Activated CD4-positive, alpha-beta T cell treated with anti-CD3 and anti-CD28 coated beads, Interleukin-2, amount 10 ng/mL, durations not matched to agents 24 days and 14 days (primary cell): Measurements from ENCODE around the gene YWHAG. TPM values are rescaled to one million over a fixed set of nuclear protein-coding genes. Genes with fewer than 3 reads are reported as not detected.
"Not testable (repeated sequence)": the region's sequence is repeated elsewhere in the genome, so short reads cannot be mapped to it uniquely, and the experiment has no call there.

Source experiments
- DNase-seq: peaks from one replicate; pipeline ENCODE4 v3.0.0; 2022
- H3K27ac Mint-ChIP-seq: one replicate; pipeline ENCODE4 v1.8.0; 2022; ENCODE audit warnings: mild to moderate bottlenecking, mixed read lengths
- H3K27me3 Mint-ChIP-seq: one replicate; pipeline ENCODE4 v1.8.0; 2022; ENCODE audit warnings: mixed read lengths
- H3K36me3 Mint-ChIP-seq: one replicate; pipeline ENCODE4 v1.8.0; 2022; ENCODE audit warnings: low read depth, mild to moderate bottlenecking, mixed read lengths
- H3K4me1 Mint-ChIP-seq: one replicate; pipeline ENCODE4 v1.8.0; 2021; ENCODE audit warnings: mixed read lengths
- H3K4me3 Mint-ChIP-seq: one replicate; pipeline ENCODE4 v1.8.0; 2022; ENCODE audit warnings: mild to moderate bottlenecking, moderate library complexity, mixed read lengths
- H3K9me3 Mint-ChIP-seq: one replicate; pipeline ENCODE4 v1.8.0; 2021; ENCODE audit warnings: mixed read lengths
- intact Hi-C: fragments of 100-400 bp; cut with micrococcal nuclease; formaldehyde crosslinking; loops from one replicate; pipeline ENCODE4 v1.15.1; 2023
- total RNA-seq: library from RNA; stranded (reverse); gene quantifications from 2 replicates; pipeline ENCODE4 v1.2.3, GENCODE V29; 2022

The YWHAG gene
- total RNA-seq, 1 donor from 2014 or later, result 183 TPM

DNA sequence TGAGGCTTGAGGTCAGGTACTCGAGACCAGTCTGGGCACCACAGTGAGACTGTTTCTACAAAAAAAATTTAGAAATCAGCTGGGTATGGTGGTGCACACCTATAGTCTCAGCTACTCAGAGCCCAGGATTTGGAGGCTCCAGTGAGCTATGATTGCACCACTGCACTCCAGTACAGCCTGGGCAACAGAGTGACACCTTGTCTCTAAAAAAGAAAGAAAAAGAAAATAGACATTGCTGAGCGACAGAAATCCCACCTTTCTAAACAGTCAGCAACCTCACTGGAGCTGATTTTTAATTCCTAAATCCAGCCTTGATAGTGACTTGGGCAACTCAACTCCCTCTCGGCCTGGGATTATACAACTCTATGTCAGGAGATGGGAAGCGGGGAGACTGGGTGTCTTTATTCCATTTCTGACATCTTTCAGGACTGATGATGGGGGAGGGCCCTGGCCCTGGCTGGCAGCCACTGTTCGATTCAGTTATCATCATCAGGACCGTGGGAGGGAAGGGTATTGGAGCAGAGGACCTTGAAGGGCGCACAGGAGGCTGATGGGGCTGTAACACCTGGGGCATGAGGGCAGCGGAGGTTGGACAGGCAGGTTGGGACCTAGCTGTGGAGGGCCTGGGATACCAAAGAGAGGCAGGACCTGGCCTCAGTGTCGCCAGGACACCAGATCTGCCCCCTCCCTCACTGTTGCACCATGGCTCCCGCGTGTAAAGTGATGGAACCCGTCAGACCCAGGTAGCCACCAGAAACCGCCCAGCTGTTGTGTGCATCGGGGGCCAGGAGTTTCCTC lies 41.6 kb downstream of the YWHAG start:
- peaks cover 8% of the 10 kb centered on the region for H3K36me3 Mint-ChIP-seq
- peak overlapping the region; percentile 100 for H3K27ac Mint-ChIP-seq
- peak; percentile 68 for DNase-seq
- intact Hi-C loops, result loop anchor here (5.0 kb wide), 1 partner anchor 270 kb away; the partner anchor contains the start of genes MDH2 and STYXL1
- peak overlapping the region; percentile 93 for H3K4me3 Mint-ChIP-seq
- no peaks in the 10 kb centered on the region for H3K9me3 Mint-ChIP-seq
- H3K27me3 Mint-ChIP-seq, result no peaks in the 10 kb centered on the region
- H3K4me1 Mint-ChIP-seq, result peaks cover 27% of the 10 kb centered on the region

DNA sequence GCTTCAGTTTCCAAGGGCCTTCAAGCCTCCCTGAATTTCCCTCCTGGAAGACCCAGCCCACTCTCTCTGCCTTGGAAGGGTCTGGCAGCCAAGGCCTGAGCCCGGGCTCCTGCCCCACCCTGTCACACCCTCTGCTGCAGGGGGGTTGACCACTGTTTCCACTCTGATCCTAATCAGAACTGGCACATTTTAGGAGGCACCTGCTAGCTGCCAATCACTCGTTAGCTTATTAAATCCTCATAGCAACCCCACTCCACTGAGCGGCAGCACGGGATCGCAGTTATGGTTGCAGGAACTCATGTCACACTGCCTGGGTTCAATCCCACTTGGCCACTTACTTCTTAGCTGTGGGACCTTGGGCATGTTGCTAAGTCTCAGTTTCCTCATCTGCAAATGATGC lies 43.4 kb downstream of the YWHAG start:
- peaks cover 27% of the 10 kb centered on the region for H3K4me1 Mint-ChIP-seq
- no peak overlapping the region for H3K4me3 Mint-ChIP-seq
- H3K27me3 Mint-ChIP-seq, result no peaks in the 10 kb centered on the region
- H3K9me3 Mint-ChIP-seq, result no peaks in the 10 kb centered on the region
- H3K27ac Mint-ChIP-seq, result no peak overlapping the region
- intact Hi-C loops, result loop anchor here (2.0 to 5.0 kb wide), 2 partner anchors 51 to 268 kb away; partner anchors contain the start of genes MDH2 and STYXL1
- DNase-seq, result peak; percentile 65
- peaks cover 2% of the 10 kb centered on the region for H3K36me3 Mint-ChIP-seq

DNA sequence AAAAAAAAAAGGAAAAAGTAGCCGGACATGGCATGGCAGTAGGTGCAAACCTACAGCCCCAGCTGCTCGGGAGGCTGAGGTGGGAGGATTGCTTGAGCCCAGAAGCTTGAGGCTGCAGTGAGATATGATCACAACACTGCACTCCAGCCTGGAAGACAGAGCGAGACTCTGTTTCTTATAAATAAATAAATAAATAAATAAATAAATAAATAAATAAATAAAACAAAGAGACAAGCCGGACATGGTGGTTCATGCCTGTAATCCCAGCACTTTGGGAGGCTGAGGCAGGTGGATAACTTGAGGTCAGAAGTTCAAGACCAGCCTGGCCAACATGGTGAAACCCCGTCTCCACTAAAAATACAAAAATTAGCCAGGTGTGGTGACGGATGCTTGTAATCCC lies 44.1 kb downstream of the YWHAG start:
- H3K36me3 Mint-ChIP-seq, H3K27me3 Mint-ChIP-seq, H3K4me3 Mint-ChIP-seq, DNase-seq, H3K27ac Mint-ChIP-seq, H3K9me3 Mint-ChIP-seq: not testable (repeated sequence)
- intact Hi-C loops, result loop anchor here (1.0 to 5.0 kb wide), 6 partner anchors 11 to 447 kb away; partner anchors contain the start of genes MDH2 and STYXL1
- H3K4me1 Mint-ChIP-seq, result peaks cover 24% of the 10 kb centered on the region

DNA sequence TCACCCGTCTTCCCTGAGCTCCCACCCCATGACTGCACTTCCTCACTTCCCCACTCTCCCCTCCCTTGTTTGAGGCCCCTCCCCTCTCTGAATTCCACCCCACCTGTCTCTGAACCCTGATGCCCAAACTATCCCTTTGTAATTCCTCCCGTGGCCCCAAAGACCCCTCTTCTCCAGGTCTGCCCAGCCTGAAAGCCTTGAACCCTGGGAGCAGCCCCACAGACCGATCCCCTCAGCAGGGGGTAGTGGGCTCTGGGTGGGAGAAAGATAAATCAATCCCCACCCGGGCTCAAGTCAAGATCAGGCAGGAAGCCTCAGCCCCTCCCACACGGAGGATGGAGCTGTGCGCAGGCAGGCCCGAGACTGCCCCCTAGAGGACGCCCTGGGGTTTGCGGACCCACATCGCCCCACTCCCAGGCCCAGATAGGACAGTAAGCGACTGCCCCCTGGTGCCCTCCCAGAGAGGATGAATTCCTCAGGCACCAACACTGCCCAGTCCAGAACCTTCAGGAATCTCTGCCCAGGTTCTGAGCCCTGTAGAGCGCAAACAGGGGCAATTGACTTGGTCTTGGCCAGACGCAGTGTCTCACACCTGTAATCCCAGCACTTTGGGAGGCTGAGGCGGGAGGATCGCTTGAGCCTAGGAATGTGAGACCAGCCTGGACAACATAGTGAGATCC lies 44.6 kb downstream of the YWHAG start:
- Mint-ChIP-seq H3K27me3 (no peaks in the 10 kb centered on the region), H3K36me3 (peaks cover 2% of the 10 kb centered on the region), H3K4me3 (peak overlapping the region; percentile 68), H3K9me3 (no peaks in the 10 kb centered on the region), H3K27ac (peak overlapping the region; percentile 85), H3K4me1 (peaks cover 20% of the 10 kb centered on the region)
- DNase-seq, result peak; percentile 98
- intact Hi-C loops, result loop anchor here (1.0 to 5.0 kb wide), 5 partner anchors 11 to 447 kb away; no protein-coding TSS in a partner anchor

DNA sequence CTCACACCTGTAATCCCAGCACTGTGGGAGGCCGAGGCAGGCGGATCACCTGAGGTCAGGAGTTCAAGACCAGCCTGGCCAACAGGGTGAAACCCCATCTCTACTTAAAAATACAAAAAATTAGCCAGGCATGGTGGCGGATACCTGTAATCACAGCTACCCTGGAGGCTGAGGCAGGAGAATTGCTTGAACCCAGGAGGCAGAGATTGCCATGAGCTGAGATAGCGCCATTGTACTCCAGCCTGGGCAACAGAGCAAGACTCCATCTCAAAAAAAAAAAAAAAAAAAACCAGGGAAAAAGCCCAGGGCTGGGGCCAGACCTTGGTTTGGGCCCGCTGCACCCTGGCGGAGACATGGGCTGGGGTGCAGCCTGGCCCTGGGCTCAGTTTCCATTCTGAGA lies 47.0 kb downstream of the YWHAG start:
- not testable (repeated sequence) for H3K9me3 Mint-ChIP-seq, H3K4me1 Mint-ChIP-seq, H3K36me3 Mint-ChIP-seq, H3K27me3 Mint-ChIP-seq, H3K4me3 Mint-ChIP-seq, DNase-seq, H3K27ac Mint-ChIP-seq
- intact Hi-C loops, result loop anchor here (5.0 kb wide), 1 partner anchor 445 kb away; no protein-coding TSS in a partner anchor

DNA sequence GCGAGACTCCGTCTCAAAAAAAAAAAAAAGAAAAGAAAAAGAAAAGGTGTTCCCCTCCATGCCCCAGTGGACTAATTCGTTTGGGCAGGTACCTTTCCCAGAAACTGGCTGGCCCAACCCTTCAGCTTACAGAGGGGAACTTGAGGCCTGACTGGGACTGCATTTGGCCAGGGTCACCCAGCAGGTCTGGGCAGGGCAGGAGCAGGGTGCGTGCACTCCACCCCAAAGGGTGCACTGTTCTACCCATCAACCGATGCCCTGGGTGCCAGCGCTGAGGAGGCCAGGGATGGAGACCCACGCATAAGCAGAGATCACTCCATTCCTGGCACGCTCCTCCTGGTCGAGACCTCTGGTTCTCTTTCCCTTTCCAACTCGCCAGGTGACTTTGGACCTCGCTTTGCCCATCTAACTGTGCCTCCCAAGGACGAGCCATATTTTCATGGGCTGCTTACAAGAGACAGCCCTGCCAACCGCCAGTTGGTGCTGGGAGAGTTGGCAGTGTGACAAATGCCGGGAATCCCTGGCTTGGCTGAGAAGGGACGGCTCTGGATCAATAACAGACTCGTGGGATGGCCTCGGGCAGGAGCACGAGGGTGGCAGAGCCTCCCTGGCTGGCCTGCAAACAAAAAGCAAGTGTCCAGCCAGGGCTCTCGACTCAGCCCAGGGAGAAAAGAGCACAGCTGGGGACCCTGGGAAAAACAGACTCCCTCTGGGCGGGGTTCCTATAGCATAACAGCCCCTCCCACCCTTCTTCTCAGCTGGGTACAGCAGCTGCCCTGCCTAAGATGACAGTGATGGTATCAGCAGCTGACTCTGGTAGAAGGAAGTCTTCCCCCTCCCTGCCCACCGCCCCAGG lies 48.5 kb downstream of the YWHAG start:
- Mint-ChIP-seq H3K4me1 (peaks cover 4% of the 10 kb centered on the region), H3K27me3 (no peaks in the 10 kb centered on the region), H3K36me3 (no peaks in the 10 kb centered on the region), H3K27ac (no peak overlapping the region), H3K4me3 (no peak overlapping the region), H3K9me3 (no peaks in the 10 kb centered on the region)
- DNase-seq, result no peak
- intact Hi-C loops, result loop anchor here (5.0 kb wide), 1 partner anchor 443 kb away; no protein-coding TSS in a partner anchor

DNA sequence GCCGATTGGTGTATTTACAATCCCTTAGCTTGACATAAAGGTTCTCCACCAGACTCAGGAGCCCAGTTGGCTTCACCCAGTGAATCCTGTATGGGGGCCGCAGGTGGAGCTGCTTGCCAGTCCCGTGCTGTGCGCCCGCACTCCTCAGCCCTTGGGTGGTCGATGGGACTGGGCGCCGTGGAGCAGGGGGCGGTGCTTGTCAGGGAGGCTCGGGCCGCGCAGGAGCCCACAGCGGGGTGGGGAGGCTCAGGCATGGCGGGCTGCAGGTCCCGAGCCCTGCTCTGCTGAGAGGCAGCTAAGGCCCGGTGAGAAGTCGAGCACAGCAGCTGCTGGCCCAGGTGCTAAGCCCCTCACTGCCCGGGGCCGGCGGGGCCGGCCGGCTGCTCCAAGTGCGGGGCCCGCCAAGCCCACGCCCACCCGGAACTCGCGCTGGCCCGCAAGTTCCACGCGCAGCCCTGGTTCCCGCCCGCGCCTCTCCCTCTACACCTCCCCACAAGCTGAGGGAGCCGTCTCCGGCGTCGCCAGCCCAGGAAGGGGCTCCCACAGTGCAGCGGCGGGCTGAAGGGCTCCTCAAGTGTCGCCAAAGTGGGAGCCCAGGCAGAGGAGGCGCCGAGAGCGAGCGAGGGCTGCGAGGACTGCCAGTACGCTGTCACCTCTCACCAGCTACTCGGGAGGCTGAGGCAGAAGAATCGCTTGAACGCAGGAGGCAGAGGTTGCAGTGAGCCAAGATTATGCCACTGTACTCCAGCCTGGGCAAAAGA lies 49.3 kb downstream of the YWHAG start:
- not testable (repeated sequence) for DNase-seq, H3K27ac Mint-ChIP-seq, H3K9me3 Mint-ChIP-seq, H3K27me3 Mint-ChIP-seq, H3K4me1 Mint-ChIP-seq, H3K4me3 Mint-ChIP-seq, H3K36me3 Mint-ChIP-seq
- intact Hi-C loops, result loop anchor here (5.0 kb wide), 1 partner anchor 442 kb away; no protein-coding TSS in a partner anchor

DNA sequence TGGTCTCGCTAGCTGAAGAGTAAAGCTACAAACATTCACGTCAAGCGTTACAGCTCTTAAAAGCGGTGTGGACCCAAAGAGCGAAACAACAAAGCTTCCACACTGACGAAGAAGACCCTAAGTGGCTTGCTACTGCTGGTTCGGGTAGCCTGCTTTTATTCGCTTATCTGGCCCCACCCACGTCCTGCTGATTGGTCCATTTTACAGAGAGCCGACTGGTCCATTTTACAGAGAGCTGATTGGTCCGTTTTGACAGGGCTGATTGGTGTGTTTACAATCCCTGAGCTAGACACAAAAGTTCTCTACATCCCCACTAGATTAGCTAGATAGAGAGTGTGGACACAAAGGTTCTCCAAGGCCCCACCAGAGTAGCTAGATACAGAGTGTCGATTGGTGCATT lies 49.9 kb downstream of the YWHAG start:
- H3K27ac Mint-ChIP-seq, intact Hi-C loops, H3K9me3 Mint-ChIP-seq, H3K4me1 Mint-ChIP-seq, H3K4me3 Mint-ChIP-seq, H3K27me3 Mint-ChIP-seq, H3K36me3 Mint-ChIP-seq: not testable (repeated sequence)
- peak; percentile 58 for DNase-seq

DNA sequence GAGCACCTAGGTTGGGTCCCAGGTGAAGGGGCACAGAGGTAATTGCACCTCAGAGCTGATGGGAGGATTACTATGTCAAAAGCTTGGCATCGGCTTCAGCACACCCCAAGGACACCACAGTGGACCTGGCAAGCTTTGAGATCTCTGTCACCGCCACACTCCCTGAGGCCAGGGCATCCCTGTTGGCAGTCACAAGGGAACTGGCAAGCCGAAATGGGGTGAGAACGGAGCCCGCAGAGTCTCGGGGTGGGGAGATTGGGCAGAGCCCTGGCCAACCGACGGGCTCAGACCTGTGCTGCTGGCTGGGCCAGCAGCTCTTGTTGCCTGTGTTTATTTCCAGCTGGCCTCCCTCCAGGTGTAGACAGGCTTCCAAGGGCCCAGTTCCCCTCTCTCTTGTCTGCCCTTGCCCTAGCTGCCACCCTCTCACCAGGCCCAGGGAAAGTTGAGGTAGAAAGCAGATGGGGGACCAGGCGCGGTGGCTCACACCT lies 53.9 kb downstream of the YWHAG start:
- Mint-ChIP-seq H3K4me3 (peak overlapping the region; percentile 19), H3K27me3 (peaks cover 9% of the 10 kb centered on the region), H3K9me3 (no peaks in the 10 kb centered on the region), H3K36me3 (peaks cover 11% of the 10 kb centered on the region), H3K4me1 (peaks cover 16% of the 10 kb centered on the region), H3K27ac (no peak overlapping the region)
- DNase-seq, result peak; percentile 58
- intact Hi-C loops, result no loop called here

DNA sequence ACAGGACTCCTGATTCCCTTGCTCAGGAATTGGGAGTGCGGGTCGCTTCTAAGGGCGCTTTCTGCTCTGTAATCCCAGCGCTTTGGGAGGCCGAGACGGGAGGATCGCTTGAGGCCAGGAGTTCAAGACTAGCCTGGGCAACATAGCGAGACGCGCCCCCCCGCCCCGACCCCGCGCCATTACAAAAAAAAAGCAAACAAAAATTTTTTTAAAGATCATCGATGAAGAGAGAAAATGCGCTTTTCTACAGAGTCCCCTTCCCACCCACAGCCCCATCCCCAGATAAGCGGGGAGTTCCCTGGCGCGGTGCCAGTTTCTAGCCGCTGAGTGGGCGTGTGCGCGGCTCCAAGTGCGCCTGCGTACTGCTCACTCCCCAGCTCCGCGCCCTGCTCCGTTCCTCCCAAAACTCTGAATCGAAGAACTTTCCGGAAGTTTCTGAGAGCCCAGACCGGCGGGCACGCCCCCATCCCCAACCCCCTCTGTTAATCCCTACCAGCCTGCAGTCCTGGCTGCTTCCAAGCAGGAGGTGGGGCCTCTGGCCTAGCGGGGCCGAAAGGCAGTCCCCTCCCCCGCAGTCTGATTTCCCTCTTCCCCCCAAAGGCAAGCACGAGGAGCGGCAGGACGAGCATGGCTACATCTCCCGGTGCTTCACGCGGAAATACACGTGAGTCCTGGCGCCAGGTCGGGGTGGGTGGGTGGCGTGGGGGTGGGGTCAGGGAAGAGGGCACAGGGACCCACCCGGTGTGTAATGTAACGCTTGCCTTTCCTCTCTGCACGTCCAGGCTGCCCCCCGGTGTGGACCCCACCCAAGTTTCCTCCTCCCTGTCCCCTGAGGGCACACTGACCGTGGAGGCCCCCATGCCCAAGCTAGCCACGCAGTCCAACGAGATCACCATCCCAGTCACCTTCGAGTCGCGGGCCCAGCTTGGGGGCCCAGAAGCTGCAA lies 55.3 kb downstream of the YWHAG start:
- Mint-ChIP-seq H3K36me3 (peaks cover 11% of the 10 kb centered on the region), H3K27me3 (peaks cover 9% of the 10 kb centered on the region), H3K4me1 (peaks cover 16% of the 10 kb centered on the region), H3K27ac (peak overlapping the region; percentile 92), H3K4me3 (peak overlapping the region; percentile 93), H3K9me3 (no peaks in the 10 kb centered on the region)
- intact Hi-C loops, result loop anchor here (1.0 kb wide), 2 partner anchors 11 to 12 kb away; no protein-coding TSS in a partner anchor
- DNase-seq, result peak; percentile 92

DNA sequence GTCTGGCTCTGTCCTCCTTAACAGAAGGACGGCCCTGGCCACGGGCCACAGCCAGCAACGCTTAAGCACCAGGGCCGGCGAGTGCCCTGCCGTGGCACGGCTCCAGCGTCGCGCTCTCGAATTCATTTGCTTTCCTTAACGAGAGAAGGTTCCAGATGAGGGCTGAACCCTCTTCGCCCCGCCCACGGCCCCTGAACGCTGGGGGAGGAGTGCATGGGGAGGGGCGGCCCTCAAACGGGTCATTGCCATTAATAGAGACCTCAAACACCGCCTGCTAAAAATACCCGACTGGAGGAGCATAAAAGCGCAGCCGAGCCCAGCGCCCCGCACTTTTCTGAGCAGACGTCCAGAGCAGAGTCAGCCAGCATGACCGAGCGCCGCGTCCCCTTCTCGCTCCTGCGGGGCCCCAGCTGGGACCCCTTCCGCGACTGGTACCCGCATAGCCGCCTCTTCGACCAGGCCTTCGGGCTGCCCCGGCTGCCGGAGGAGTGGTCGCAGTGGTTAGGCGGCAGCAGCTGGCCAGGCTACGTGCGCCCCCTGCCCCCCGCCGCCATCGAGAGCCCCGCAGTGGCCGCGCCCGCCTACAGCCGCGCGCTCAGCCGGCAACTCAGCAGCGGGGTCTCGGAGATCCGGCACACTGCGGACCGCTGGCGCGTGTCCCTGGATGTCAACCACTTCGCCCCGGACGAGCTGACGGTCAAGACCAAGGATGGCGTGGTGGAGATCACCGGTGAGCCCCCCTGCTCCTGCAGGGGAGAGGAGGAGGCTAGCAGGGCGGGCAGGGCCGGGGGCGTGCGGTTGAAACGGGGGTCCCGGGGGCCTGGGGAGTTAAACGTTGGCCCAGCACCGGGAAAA lies 56.2 kb downstream of the YWHAG start, which contains the start of gene HSPB1:
HSPB1 (plus strand) TSS at position 327 of the 855 bp plus-strand sequence; CDS start at position 367, 40 bp downstream.
- peak; percentile 86 for DNase-seq
- Mint-ChIP-seq H3K27me3 (peaks cover 9% of the 10 kb centered on the region), H3K9me3 (no peaks in the 10 kb centered on the region), H3K4me1 (peaks cover 16% of the 10 kb centered on the region), H3K36me3 (peaks cover 11% of the 10 kb centered on the region), H3K27ac (peak within 1 kb of the TSS; percentile 92), H3K4me3 (peak within 1 kb of the TSS; percentile 93)
- intact Hi-C loops, result loop anchor here (1.0 kb wide), 2 partner anchors 11 to 12 kb away; no protein-coding TSS in a partner anchor
